Trophoblast cell (in vitro differentiated cells and primary cell): ENCODE measurements around the gene EHMT1.

Experiments
- DNase-seq, 2 donors: peaks; one replicate each; pipeline ENCODE4 v3.0.0-alpha.2; 2016
- H2AFZ ChIP-seq: 2 replicates; pipeline ENCODE4 v1.6.1; 2013; ENCODE audit warnings: low read length, moderate library complexity, mild to moderate bottlenecking; ENCODE audit not compliant: insufficient read depth, poor library complexity
- H2AK5ac ChIP-seq: 2 replicates; pipeline ENCODE4 v1.6.1; 2013; ENCODE audit warnings: mild to moderate bottlenecking, low read length
- H2BK120ac ChIP-seq: 2 replicates; pipeline ENCODE4 v1.6.1; 2013; ENCODE audit warnings: low read length, mild to moderate bottlenecking, moderate library complexity; ENCODE audit not compliant: insufficient read depth, poor library complexity
- H2BK12ac ChIP-seq: 2 replicates; pipeline ENCODE4 v1.6.1; 2013; ENCODE audit warnings: mild to moderate bottlenecking, low read length, moderate library complexity
- H2BK5ac ChIP-seq: 2 replicates; pipeline ENCODE4 v1.6.1; 2013; ENCODE audit warnings: low read length, low read depth, moderate library complexity, mild to moderate bottlenecking; ENCODE audit not compliant: poor library complexity
- H3K14ac ChIP-seq: 2 replicates; pipeline ENCODE4 v1.6.1; 2013; ENCODE audit warnings: mild to moderate bottlenecking, low read length
- H3K18ac ChIP-seq: 2 replicates; pipeline ENCODE4 v1.6.1; 2013; ENCODE audit warnings: mild to moderate bottlenecking, low read length
- H3K23ac ChIP-seq: 2 replicates; pipeline ENCODE4 v1.6.1; 2013; ENCODE audit warnings: low read length
- H3K27ac ChIP-seq: 2 replicates; pipeline ENCODE4 v1.5.1; 2013; ENCODE audit warnings: low read depth, mild to moderate bottlenecking, inconsistent platforms, low read length, moderate library complexity
- H3K27me3 ChIP-seq: 2 replicates; pipeline ENCODE4 v1.6.1; 2013; ENCODE audit warnings: inconsistent platforms, mild to moderate bottlenecking, low read length, moderate library complexity; ENCODE audit not compliant: insufficient read depth
- H3K36me3 ChIP-seq, 2 experiments: 1 replicate in 1 of 2; 2 replicates in 1 of 2; pipeline ENCODE4 v1.6.1; 2013; ENCODE audit warnings: low read length in 2 of 2, mild to moderate bottlenecking in 2 of 2, moderate library complexity in 1 of 2; ENCODE audit not compliant: insufficient read depth in 2 of 2, control insufficient read depth in 1 of 2
- H3K4ac ChIP-seq: 2 replicates; pipeline ENCODE4 v1.6.1; 2013; ENCODE audit warnings: low read depth, mild to moderate bottlenecking, low read length, moderate library complexity
- H3K4me1 ChIP-seq, 2 experiments: 1 replicate in 1 of 2; 2 replicates in 1 of 2; pipeline ENCODE4 v1.6.1; 2013; ENCODE audit warnings: low read length in 2 of 2, mild to moderate bottlenecking in 2 of 2, moderate library complexity in 1 of 2; ENCODE audit not compliant: insufficient read depth in 2 of 2, control insufficient read depth in 1 of 2
- H3K4me2 ChIP-seq: 2 replicates; pipeline ENCODE4 v1.6.1; 2013; ENCODE audit warnings: inconsistent platforms, mild to moderate bottlenecking, low read length, moderate library complexity
- H3K4me3 ChIP-seq: 2 replicates; pipeline ENCODE4 v1.5.1; 2013; ENCODE audit warnings: mild to moderate bottlenecking, low read depth, low read length, inconsistent platforms
- H3K79me1 ChIP-seq: one replicate; pipeline ENCODE4 v1.6.1; 2013; ENCODE audit warnings: low read length
- H3K79me2 ChIP-seq: 2 replicates; pipeline ENCODE4 v1.6.1; 2013; ENCODE audit warnings: low read length, mild to moderate bottlenecking; ENCODE audit not compliant: control insufficient read depth, insufficient read depth, poor library complexity
- H3K9ac ChIP-seq: 2 replicates; pipeline ENCODE4 v1.6.1; 2013; ENCODE audit warnings: mild to moderate bottlenecking, low read length
- H3K9me3 ChIP-seq: 2 replicates; pipeline ENCODE4 v1.6.1; 2013; ENCODE audit warnings: low read depth, mild to moderate bottlenecking, control low read depth, inconsistent platforms, low read length; ENCODE audit not compliant: insufficient read depth
- H4K12ac ChIP-seq: 2 replicates; pipeline ENCODE4 v1.6.1; 2013; ENCODE audit warnings: low read depth, mild to moderate bottlenecking, low read length, moderate library complexity
- H4K8ac ChIP-seq: 2 replicates; pipeline ENCODE4 v1.6.1; 2013; ENCODE audit warnings: low read depth, mild to moderate bottlenecking, low read length, moderate library complexity
- H4K91ac ChIP-seq: one replicate; pipeline ENCODE4 v1.6.1; 2013; ENCODE audit warnings: low read depth, mild to moderate bottlenecking, low read length, moderate library complexity
- WGBS: extraction: QIAGEN DNeasy Blood & Tissue Kit; methylation state at CpG from one replicate; pipeline ENCODE4 v1.1.7; 2013; ENCODE audit warnings: missing lambda C conversion rate; ENCODE audit not compliant: insufficient read length, insufficient coverage; ENCODE audit errors: extremely low coverage; 5-methylcytosine and 5-hydroxymethylcytosine counted together

The EHMT1 gene

DNA sequence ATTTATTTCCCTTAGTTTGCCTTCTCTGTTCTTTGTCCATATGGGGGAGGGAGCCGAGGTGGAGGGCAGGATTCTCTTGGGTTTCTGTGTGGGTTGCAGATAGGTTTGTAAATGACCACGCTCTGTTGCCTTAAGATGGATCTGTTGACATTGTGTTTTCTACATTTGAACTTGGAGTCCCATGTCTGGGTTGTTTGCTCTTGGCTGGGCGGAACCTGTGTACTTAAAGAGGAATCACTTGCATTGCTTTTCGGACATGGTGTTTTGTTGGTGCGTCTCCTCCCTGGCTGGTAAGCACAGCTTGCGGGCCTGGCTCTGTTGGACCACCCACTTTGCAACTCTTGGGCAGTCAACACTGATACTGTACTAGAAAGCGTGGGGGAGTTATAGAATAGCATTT lies 45.9 kb downstream of the EHMT1 start:
- Histone ChIP-seq H2AFZ (no peak overlapping the region), H3K79me1 (no peaks in the 10 kb centered on the region), H2BK12ac (no peak overlapping the region), H3K79me2 (peaks cover 3% of the 10 kb centered on the region), H4K91ac (no peak overlapping the region), H3K27ac (no peak overlapping the region), H2BK120ac (no peak overlapping the region), H2BK5ac (no peak overlapping the region), H4K8ac (no peak overlapping the region), H3K4ac (no peak overlapping the region), H3K4me1 (peaks cover 3 to 7% of the 10 kb centered on the region in 2 experiments), H3K4me3 (no peak overlapping the region), H3K14ac (no peak overlapping the region), H3K18ac (no peak overlapping the region), H3K23ac (no peak overlapping the region), H4K12ac (no peak overlapping the region), H3K36me3 (peaks cover 4 to 5% of the 10 kb centered on the region in 2 experiments), H3K9me3 (peaks cover 3% of the 10 kb centered on the region), H2AK5ac (no peak overlapping the region), H3K9ac (no peak overlapping the region), H3K4me2 (no peak overlapping the region), H3K27me3 (no peaks in the 10 kb centered on the region)
- no CpG with 5 or more reads among the region's 7 CpGs for WGBS
- no peak for DNase-seq

DNA sequence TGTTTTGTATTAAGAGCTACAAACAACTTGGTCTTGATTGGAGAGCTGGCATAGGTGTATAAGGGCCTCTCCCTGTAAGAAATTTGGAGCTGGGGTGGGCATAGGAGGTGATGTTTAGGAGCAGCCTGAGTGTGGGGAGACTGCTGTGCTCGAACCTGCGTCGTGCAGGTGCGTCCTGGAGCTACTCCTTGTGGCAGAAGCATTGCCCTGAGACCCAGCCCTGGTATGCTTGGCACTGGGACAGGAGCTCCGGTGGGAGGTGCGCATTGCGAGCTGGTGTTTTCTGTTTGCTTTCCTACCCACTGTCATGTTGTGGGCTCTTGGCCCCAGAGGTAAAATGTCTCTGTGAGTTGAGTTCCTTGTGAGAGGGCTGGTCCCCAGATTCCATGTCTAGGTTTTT lies 46.4 kb downstream of the EHMT1 start:
- no peak overlapping the region for H2BK5ac ChIP-seq
- no peak overlapping the region for H3K9ac ChIP-seq
- H2AK5ac ChIP-seq: no peak overlapping the region
- no peak overlapping the region for H3K23ac ChIP-seq
- no peak overlapping the region for H3K18ac ChIP-seq
- no peak overlapping the region for H3K27ac ChIP-seq
- no peaks in the 10 kb centered on the region for H3K79me1 ChIP-seq
- peaks cover 3% of the 10 kb centered on the region for H3K79me2 ChIP-seq
- no peaks in the 10 kb centered on the region for H3K27me3 ChIP-seq
- no peak overlapping the region for H3K4me3 ChIP-seq
- peaks cover 4 to 5% of the 10 kb centered on the region in 2 experiments for H3K36me3 ChIP-seq
- H4K12ac ChIP-seq: no peak overlapping the region
- H2BK120ac ChIP-seq: no peak overlapping the region
- H2AFZ ChIP-seq: no peak overlapping the region
- H3K4me2 ChIP-seq: no peak overlapping the region
- no CpG with 5 or more reads among the region's 7 CpGs for WGBS
- H4K91ac ChIP-seq: no peak overlapping the region
- no peak overlapping the region for H3K14ac ChIP-seq
- DNase-seq: no peak
- peaks cover 3% of the 10 kb centered on the region for H3K9me3 ChIP-seq
- no peak overlapping the region for H4K8ac ChIP-seq
- H2BK12ac ChIP-seq: no peak overlapping the region
- H3K4me1 ChIP-seq: peaks cover 3 to 8% of the 10 kb centered on the region in 2 experiments
- no peak overlapping the region for H3K4ac ChIP-seq

GRCh38 chr9:137665697-137666512 lies 47.1 kb downstream of the EHMT1 start:
- H4K8ac ChIP-seq: no peak overlapping the region
- peak overlapping the region; percentile 19 for H3K14ac ChIP-seq
- no peak overlapping the region for H2BK12ac ChIP-seq
- peak overlapping the region; percentile 30 for H3K4ac ChIP-seq
- H3K9ac ChIP-seq: no peak overlapping the region
- H4K91ac ChIP-seq: no peak overlapping the region
- H3K4me3 ChIP-seq: no peak overlapping the region
- H2BK5ac ChIP-seq: no peak overlapping the region
- WGBS: no CpG with 5 or more reads among the region's 18 CpGs
- no peak overlapping the region for H3K4me2 ChIP-seq
- peaks cover 3% of the 10 kb centered on the region for H3K79me2 ChIP-seq
- no peak overlapping the region for H4K12ac ChIP-seq
- peak overlapping the region; percentile 22 for H3K18ac ChIP-seq
- H3K4me1 ChIP-seq: peaks cover 6 to 14% of the 10 kb centered on the region in 2 experiments
- H3K9me3 ChIP-seq: peaks cover 3% of the 10 kb centered on the region
- DNase-seq: peak in 1 of 2 donors; percentile 43
- peaks cover 4 to 5% of the 10 kb centered on the region in 2 experiments for H3K36me3 ChIP-seq
- H3K79me1 ChIP-seq: no peaks in the 10 kb centered on the region
- no peak overlapping the region for H2AK5ac ChIP-seq
- no peak overlapping the region for H2AFZ ChIP-seq
- H3K27me3 ChIP-seq: no peaks in the 10 kb centered on the region
- no peak overlapping the region for H3K23ac ChIP-seq
- H2BK120ac ChIP-seq: no peak overlapping the region
- H3K27ac ChIP-seq: no peak overlapping the region

GRCh38 chr9:137666513-137666822 lies 47.7 kb downstream of the EHMT1 start:
- DNase-seq: no peak
- H4K12ac ChIP-seq: no peak overlapping the region
- H2AK5ac ChIP-seq: no peak overlapping the region
- H3K9me3 ChIP-seq: peaks cover 3% of the 10 kb centered on the region
- no peak overlapping the region for H3K9ac ChIP-seq
- H4K91ac ChIP-seq: no peak overlapping the region
- H3K4me1 ChIP-seq: peaks cover 6 to 14% of the 10 kb centered on the region in 2 experiments
- no peak overlapping the region for H3K23ac ChIP-seq
- whole genome bisulfite sequencing: no CpG with 5 or more reads among the region's 8 CpGs
- peak overlapping the region; percentile 22 for H3K18ac ChIP-seq
- H4K8ac ChIP-seq: no peak overlapping the region
- H3K36me3 ChIP-seq: peaks cover 4 to 5% of the 10 kb centered on the region in 2 experiments
- H2BK120ac ChIP-seq: no peak overlapping the region
- no peaks in the 10 kb centered on the region for H3K79me1 ChIP-seq
- H2BK5ac ChIP-seq: no peak overlapping the region
- no peak overlapping the region for H2AFZ ChIP-seq
- H3K4ac ChIP-seq: peak overlapping the region; percentile 30
- H3K79me2 ChIP-seq: peaks cover 3% of the 10 kb centered on the region
- no peak overlapping the region for H2BK12ac ChIP-seq
- no peak overlapping the region for H3K27ac ChIP-seq
- H3K4me3 ChIP-seq: no peak overlapping the region
- H3K14ac ChIP-seq: peak overlapping the region; percentile 19
- no peaks in the 10 kb centered on the region for H3K27me3 ChIP-seq
- H3K4me2 ChIP-seq: no peak overlapping the region
